Activated effector memory CD4-positive, alpha-beta T cell treated with anti-CD3 and anti-CD28 coated beads, Interleukin-2, amount 50 U/mL, for 16 hours (primary cell): Measurements from ENCODE around the gene IL17RC.
"Not testable (repeated sequence)": the region's sequence is repeated elsewhere in the genome, so short reads cannot be mapped to it uniquely, and the experiment has no call there.

Experiments used
- DNase-seq: peaks from one replicate; pipeline ENCODE4 v3.0.0-alpha.2; 2020

Gene IL17RC

DNA sequence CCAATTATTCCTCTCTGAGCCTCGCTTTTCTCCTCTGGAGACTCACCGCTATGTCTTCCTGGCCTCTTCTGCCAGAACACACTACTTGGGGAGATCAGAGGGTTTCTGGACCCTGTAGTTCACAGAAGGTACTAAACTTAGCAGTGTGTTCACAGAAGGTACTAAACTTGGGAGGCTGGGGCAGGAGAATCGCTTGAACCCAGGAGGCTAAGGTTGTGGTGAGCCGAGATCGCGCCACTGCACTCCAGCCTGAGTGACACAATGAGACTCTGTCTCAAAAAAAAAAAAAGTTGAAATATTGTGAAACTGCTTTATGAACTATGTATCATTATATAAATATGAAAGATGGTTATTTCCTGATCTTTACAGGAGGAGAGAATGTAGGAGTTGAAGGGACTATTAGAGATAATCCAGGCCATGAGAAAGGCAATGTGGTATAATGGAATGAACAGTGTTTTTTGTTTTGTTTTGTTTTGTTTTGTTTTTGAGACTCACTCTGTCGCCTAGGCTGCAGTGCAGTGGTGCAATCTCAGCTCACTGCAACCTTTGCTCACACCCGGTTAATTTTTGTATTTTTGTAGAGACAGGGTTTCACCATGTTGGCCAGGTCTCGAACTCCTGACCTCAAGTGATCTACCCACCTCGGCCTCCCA is 20.0 kb upstream of the IL17RC start:
- not testable (repeated sequence) for DNase-seq

DNA sequence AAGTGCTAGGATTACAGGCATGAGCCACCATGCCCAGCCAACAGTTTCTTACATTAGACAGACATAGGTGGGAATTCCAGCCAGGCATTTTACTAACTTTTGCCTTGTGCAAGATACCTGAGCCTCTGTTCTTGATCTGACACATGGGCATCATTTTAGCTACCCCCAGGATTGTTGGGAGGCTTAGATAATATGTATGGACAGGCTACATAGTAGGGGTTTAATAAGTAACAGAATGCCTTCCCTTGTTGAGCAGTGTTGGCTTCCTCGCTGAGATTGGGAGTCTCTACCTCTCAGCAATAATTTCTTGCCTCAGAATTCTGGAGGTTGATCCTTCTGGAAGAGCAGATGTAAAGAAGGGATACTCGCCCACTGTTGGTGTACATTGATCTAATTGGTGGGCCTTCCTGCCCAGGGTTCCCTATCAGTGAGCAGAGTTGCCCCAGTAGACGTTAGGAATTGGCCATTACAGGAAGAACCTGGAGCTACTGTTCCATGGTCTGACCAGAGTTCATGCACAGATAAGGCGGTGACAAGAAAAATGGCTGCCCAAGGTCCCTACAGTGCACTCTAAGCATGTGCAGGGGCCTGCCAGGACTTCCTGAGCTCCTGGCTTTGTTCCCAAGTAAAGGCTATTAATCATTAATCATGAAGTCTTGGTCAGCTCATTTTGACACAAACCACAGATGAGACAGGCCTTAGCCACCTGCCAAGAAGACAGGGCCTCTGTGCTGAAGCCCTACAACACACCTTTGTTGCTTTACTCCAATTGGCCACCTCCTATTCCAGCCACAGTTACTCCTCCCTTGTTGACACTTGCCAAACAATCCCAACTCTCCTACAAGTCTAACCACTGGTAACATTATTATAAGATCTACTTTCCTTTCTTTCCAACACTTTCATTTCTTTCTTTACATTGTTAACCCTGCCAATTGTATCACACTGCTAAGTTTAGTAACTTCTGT is 19.2 kb upstream of the IL17RC start:
- no peak for DNase-seq

DNA sequence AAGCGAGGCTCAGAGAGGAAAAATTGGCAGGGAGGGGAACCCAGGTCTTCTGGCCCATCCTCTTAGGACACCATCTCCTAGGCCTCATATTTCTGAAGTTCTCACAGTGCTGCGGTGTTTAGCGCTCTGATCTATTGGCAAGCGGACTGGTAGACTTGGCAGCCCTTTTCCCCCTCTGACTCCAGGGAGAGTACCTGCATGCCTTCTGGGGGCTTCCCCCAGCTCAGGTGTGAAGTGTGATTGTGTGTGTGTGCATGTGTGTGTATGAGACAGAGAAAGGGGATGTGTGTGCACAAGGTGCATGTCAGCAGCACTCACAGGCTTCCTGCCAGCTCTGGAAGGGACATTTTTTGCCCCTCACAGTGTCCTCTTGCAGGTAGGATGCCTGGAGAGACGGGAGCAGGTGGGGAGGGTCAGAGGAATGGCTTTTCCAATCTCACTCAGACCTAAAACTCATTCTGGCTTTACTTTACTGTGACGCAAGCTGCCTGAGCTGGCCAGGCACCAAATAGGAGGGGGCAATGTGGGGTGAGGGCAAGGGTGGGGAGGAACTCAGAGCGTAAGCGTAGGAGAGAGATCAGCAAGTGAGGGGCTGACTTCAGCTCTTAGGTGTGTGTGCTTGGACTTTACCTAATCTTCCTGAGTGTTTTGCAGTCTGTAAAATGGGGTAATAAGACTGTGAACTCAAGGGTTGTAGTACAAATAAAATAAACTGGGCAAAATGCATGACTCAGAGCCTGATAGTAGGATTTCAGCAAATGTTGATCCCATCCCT is 18.2 kb upstream of the IL17RC start:
- no peak for DNase-seq

DNA sequence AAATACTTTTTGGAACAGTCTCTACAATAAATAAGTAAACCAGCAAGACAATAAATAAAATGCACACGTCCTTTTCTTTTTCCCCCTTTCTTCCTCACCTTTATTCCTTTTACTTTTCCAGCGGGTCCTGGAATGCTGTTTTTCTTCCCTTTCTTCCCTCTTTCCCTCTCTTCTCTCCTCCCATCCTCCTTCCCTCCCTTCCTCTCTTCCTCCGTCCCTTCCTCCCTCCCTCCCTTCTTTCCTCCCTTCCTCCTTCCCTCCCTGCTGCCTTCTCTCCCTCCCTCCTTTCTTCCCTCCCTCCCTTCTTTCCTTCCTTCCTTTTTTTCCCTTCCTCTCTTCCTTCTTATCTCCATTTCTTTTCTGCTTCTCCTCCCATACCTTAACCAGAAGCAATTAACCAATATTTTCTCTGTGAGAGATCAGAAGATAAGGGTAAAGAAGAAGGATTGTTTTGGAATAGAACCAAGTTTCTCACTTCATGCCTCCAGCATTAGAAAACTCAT is 17.6 kb upstream of the IL17RC start:
- DNase-seq: no peak

DNA sequence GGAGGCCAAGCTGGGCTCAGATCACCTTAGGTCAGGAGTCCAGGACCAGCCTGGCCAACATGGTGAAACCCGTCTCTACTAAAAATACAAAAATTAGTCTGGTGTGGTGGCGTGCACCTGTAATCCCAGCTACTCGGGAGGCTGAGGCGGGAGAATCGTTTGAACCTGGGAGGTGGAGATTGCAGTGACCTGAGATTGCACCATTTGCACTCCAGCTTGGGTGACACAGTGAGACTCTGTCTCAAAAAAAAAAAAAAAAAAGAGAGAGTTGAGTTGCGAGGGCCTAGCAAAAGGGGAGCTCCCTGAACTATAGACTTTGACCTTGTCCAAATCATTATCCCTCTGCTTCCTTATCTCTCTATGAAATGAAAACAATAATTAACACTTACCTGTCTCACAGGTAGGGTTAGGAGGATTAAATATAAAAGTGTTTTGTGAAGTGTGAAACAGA is 15.9 kb upstream of the IL17RC start:
- not testable (repeated sequence) for DNase-seq

DNA sequence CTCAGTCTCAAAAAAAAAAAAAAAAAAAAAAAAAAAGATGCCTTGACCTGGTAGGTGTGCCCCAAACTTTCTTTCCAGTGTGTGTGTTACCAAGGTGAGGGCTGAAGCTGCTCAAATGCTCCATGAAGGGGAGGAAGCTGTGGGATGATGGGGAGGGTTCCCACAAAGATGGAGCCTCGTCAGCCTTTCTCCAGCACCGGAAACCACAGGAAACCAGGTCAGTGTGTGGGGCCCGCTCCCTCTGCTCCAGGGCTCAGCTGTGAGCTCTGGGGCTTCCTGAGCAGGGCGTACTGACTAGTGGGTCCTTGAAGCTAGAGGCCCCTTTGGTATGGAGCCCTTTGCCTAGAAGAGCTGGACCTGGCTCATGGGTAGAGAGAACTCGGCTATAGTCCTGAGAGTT is 14.9 kb upstream of the IL17RC start:
- DNase-seq: peak; percentile 77

GRCh38 chr3:9902372-9903237 is 14.3 kb upstream of the IL17RC start, which contains the start of gene IL17RE:
IL17RE (plus strand) TSS chr3:9902848; CDS start chr3:9902933, 85 bp downstream.
- DNase-seq: peak; percentile 64

DNA sequence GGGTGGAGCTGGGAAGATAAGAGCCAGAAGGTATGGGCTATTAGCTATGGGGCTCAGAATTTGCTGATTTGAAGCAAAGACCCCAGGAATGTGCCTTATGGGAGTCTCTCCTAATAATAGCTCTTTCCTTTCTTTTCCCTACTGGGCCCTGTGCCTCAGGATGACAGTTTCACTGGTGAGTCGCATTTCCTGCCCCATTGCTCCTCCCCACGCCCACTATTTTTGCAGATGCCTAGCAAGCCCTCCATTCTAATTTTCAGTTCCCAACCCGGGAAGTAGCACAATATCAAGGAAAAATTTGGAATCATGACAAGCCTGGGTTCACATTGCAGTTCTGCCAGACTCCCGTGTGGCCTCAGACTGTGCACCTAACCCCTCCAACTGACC is 13.7 kb upstream of the IL17RC start:
- no peak for DNase-seq

DNA sequence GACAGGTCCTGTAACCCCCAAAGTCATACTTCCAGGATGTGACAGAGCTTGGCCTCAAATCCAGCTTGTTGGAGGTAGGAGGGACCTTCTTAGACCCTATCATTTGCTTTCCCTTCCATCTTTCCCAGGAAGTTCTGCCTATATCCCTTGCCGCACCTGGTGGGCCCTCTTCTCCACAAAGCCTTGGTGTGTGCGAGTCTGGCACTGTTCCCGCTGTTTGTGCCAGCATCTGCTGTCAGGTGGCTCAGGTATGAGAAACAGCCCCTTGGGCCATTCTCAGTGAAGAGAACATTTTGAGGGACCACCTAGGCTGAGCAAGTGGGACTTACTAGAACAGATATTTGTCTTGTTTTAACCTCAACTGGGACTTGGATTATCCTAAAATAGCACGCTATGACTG is 13.0 kb upstream of the IL17RC start:
- DNase-seq: no peak

- no peak for DNase-seq
Observed at GRCh38 chr3:9906480-9906879, 10.4 kb upstream of the IL17RC start.

DNA sequence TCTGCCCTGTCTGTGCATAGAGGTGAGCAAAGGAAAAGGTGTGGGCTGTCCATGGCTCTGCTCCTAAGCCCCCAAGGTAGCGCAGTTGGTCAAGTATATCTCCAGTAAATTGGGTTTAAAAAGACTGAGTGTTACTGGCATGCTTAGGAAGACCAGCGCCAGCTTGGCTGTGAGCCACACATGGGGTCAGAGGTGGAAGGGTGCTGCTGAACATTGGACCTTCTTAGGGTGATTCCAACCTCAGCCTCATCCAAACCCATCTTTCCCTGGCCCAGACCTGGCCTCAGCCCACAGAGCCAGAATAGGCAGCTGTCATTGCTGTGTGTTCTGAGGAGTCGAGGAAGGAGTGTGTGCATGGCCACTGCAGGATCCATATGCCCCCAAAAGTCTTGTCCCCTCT is 8.6 kb upstream of the IL17RC start:
- DNase-seq: no peak

DNA sequence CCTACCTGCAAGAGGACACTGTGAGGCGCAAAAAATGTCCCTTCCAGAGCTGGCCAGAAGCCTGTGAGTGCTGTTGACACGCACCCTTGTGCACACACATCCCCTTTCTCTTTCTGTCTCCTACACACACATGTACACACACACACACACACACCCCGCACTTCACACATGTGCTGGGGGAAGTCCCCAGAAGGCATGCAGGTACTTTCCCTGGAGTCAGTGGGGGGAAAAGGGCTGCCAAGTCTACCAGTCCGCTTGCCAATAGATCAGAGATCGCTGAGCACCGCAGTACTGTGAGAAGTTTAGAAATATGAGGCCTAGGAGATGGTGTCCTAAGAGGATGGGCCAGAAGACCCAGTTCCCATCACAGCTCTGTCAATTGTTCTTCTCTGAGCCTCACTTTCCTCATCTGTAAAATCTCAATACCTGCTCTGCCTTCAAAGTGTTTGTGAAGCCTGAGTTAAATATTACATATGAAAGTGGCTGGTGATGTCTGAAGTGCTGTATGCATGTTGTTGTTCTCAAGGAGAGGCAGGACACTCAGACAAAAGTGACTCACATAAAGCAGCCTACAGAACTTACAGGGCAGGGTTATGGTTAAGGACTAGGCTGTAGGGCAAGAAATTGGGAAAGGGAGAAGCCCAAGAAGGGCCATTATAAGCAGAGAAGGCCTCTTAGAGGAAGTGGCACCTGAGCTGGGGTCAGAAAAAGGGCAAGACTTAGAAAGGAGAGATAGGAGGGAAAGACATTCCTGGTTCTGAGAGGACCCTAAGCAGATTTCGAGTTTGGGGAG is 7.5 kb upstream of the IL17RC start:
- peak; percentile 77 for DNase-seq

DNA sequence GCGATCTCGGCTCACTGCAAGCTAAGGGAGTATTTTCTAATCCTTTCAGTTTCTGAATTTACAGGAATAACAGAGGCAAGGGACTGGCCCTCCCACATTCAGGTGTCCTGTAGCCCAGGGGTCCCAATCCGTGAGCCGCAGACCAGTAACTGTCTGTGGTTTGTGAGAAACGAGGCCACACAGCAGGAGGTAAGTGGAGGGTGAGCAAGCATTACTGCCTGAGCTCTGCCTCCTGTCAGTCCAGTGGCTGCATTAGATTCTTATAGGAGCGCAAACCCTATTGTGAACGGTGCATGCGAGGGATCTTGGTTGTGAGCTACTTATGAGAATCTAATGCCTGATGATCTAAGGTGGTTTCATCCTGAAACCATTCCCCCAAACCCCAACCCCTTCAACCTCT is 5.0 kb upstream of the IL17RC start:
- no peak for DNase-seq

DNA sequence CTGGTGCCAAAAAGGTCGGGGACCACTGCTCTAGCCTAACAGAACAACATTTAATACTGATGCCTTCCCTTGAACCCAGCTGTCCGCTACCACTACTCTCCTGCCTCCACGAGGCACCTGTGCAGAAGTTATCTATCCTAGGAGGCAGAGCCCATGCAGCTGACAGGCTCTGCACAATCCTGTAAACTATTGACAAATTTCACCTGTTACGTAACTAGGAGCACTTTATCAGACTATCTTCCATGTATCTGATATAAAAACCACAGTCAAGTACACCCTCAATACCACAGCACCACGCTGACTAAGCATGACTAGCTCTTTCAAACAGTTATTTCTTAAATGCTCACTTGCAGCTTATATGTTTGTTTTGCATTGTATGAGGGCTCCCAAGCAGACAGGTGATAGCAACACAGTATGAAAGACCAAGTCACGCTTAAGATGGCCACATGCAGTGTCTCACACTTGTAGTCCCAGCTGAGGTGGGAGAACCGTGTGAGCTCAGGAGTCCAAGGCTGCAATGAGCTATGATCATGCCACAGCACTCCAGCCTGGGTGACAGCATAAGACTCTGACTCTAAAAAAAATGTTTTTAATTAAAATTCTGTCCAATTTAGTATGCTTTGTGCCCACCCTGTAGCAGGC is 4.5 kb upstream of the IL17RC start:
- DNase-seq: peak; percentile 72

- no peak for DNase-seq
Observed at GRCh38 chr3:9913601-9914000, 3.3 kb upstream of the IL17RC start.

DNA sequence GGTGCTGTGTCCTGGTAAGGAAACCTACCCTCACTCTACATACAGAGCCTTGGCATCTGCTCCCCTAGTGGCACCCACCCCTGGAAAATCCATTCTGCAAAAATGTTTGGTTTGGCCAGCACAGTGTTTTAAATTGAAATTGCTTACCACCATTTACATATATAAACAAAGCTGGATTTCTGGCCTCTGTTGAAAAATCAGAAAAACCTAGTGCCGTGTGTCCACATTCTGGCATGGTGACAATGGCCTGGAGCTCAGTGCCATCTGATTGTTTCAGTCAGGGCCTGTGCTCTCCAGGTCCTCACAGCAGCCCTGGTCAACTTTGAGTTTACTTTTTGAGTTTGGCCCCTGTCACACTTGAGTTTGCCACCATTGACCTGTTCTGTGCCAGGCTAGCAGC is 2.9 kb upstream of the IL17RC start:
- no peak for DNase-seq

- no peak for DNase-seq
Observed at GRCh38 chr3:9914559-9915253, 2.2 kb upstream of the IL17RC start.

- DNase-seq: peak; percentile 73
Observed at GRCh38 chr3:9915254-9916141, 1.4 kb upstream of the IL17RC start.

- no peak for DNase-seq
Observed at GRCh38 chr3:9916346-9916733, 558 bp upstream of the IL17RC start.
